RWPE1 (cell line): ENCODE data around the gene TXNDC17.
A peak's percentile ranks its signal among the peaks of the same experiment; 100 is the strongest.

ENCODE experiments used
- CTCF ChIA-PET: fragments of 350-600 bp; sonication (Branson Sonifier 250); formaldehyde crosslinking; extraction: SDS; loops from one replicate; lab custom pipeline; 2021; lab: Yijun Ruan, JAX
- POLR2A ChIA-PET: fragments of 400-600 bp; formaldehyde crosslinking; extraction: SDS; loops from one replicate; lab custom pipeline; 2020; ENCODE audit warnings: antibody characterized with exemption; ENCODE audit not compliant: low non-redundant PET; lab: Yijun Ruan, JAX
- DNase-seq: peaks from one replicate; pipeline ENCODE4 v3.0.0; 2012; ENCODE audit warnings: low spot score
- H3K27ac ChIP-seq: fragments of 450-650 bp; 2 replicates; pipeline ENCODE4 v1.5.1; 2017
- TF ChIP-seq, protein P1 (sequence below): fragments of 450-650 bp; conservative IDR thresholded peaks from 2 replicates; pipeline ENCODE4 v1.5.1; 2017; ENCODE audit warnings: low read depth, mild to moderate bottlenecking

TXNDC17 gene

DNA sequence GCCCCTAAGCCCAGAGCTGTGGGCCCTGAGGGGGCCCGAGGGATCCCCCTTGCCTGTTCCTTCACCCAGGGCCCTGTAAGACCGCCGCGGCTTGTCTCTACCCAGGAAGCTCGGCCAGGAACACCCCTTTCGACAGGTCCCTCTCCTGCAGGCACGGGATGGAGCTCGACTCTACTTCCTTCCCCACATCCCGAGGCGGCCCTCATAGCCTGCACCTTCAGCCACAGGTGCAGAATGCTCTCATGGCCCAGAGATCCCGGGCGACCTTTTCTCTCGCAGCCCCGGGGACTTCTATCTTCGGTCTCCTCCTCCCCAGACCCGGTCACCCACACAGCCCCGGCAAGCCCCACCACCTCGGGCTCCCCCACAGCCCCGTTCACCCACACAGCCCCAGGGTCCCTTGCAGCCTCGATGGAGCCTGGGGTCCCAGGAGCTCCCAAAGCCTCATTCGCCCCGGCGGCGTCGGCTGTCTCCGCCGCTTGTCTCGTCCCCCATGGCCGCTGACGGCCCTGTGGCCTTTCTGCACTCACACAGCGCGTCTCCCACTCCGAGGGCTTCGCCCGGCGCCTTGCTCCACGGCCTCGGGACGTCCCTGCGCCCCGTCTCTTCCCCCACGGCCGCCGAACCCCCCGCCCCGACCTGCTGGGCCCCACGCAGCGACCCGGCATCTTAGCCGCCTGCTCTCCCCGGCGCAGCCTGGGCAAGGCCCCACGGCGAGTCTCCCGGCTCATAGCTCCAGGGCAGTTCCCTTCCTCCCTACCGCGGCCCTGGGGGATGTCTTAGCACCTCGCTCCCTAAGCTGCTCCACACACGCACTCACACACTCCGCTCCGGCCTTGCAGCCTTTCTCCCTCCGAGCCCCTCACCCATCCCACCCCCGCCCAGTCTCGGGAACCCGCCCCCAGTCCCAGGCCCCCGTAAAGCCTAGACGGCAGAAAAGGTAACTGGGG lies 999 bp upstream of the TXNDC17 start:
- POLR2A ChIA-PET = no interaction called here
- DNase-seq = peak; percentile 25
- TF ChIP-seq, protein P1, sequence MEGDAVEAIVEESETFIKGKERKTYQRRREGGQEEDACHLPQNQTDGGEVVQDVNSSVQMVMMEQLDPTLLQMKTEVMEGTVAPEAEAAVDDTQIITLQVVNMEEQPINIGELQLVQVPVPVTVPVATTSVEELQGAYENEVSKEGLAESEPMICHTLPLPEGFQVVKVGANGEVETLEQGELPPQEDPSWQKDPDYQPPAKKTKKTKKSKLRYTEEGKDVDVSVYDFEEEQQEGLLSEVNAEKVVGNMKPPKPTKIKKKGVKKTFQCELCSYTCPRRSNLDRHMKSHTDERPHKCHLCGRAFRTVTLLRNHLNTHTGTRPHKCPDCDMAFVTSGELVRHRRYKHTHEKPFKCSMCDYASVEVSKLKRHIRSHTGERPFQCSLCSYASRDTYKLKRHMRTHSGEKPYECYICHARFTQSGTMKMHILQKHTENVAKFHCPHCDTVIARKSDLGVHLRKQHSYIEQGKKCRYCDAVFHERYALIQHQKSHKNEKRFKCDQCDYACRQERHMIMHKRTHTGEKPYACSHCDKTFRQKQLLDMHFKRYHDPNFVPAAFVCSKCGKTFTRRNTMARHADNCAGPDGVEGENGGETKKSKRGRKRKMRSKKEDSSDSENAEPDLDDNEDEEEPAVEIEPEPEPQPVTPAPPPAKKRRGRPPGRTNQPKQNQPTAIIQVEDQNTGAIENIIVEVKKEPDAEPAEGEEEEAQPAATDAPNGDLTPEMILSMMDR = no peak
- peak overlapping the region; percentile 96 for H3K27ac ChIP-seq
- CTCF ChIA-PET = interaction anchor here (0.5 kb wide), 1 partner anchor 141 kb away, joined by 4 read pairs; no protein-coding TSS in a partner anchor

DNA sequence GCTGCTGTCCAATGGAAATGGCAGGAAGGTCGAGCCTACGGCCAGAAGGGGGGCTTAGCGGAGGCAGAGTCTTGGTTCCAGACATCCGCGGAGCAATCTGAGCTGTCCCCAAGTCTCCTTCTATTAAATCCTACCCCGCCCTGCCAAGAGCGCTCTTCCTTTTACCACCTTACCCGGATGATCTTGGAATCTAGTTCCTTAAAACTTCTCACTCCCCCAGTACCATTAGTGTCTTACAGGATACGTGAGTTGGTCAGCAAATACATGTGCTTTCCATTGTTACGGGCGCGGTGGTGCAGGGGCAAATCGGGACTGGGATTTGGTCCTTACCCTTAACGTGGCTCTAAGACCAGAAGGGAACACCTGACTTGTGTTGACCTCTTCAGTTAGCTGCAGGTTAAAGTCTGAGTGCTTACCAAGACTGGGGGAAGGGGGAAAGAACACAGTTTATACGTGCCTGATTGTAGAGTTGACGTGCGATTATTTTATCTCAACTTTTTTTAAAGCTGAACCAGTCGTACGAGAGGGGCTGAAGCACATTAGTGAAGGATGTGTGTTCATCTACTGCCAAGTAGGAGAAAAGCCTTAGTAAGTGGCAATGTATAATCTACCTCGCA lies 495 bp downstream of the TXNDC17 start:
- POLR2A ChIA-PET = no interaction called here
- DNase-seq = peak; percentile 26

DNA sequence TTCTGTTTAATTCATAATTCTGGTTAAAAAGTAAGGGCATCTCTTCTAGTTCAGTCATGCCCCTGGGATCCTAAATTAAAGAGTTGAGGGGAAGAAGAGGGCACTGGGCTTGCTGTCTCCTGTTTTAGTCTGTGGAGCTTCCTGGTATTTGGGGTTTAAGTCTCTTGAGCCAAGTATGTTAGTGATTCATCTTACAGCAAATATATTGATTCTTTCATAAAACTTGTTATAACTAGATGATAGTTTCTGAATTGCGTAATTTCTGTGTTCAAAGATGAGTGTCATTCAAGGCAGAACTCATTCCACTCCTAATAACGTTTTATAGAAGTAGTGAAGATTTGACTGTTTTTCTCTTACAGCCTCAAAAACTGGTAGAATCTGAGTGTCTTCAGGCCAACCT lies 1.7 kb downstream of the TXNDC17 start:
- ChIA-PET POLR2A (no interaction called here), CTCF (interaction anchor here (1.2 kb wide), 1 partner anchor 88 kb away, joined by 3 read pairs; no protein-coding TSS in a partner anchor)
- TF ChIP-seq, protein P1 = no peak
- DNase-seq = peak; percentile 62
- no peak overlapping the region for H3K27ac ChIP-seq

More for the DNA sequence above, 495 bp downstream of the TXNDC17 start:
- CTCF ChIA-PET = no interaction called here
- peak overlapping the region; percentile 96 for H3K27ac ChIP-seq
- TF ChIP-seq, protein P1 = no peak

DNA sequence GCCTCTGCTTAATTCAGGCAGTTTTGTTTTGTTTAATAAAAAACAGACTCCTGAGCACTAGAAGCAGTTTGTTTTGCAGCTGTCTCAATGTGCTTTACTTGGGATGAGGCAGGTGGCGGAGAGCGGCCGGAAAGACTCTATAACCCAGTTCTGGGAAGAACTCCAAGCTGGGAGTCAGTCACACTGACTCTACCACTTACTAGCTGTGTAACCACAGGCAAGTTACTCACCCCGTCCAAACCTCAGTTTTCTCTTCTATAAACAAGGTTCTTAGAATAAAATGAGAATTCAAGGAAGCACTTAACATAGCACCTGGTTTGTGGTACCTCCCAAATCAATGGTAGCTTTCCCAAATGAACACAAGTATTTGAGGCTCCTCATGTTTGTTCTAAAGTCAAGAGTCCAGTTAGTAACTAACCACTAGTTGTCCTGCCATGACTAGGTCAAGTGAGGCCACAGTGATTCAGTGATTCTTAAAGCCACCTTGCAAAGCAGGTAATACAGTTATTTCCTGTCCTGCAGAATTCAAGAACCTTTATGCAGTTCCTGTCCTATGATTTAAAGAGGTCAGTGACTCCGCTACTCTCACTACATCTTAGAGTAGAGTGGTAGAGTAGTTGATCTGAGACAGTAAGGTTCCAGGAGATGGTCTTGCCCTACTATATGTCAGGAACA lies 2.7 kb downstream of the TXNDC17 start:
- DNase-seq = peak; percentile 48
- TF ChIP-seq, protein P1 = no peak
- CTCF ChIA-PET = no interaction called here
- H3K27ac ChIP-seq = no peak overlapping the region; the same call in 1 of the 2 replicates
- POLR2A ChIA-PET = no interaction called here

DNA sequence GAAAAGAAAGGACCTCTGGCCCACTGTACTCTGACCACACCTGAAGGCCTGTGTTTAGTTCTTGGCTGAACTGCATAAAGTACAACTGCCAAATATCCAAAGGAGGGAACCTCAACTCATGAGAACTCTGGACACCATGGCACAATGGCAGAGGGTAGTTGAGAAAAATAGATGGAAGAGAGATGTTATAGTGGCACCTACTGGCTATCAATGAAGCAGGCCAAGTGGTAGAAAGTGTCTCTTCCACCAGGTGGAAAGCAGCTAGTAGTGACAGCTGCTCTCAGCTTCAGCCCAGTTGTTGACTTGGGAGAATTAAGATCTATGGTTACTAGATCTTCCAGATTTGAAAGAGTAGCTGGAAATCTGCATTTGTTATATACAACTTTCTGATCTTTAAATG lies 7.3 kb downstream of the TXNDC17 start:
- ChIA-PET CTCF (interaction anchor here (0.7 to 0.9 kb wide), 2 partner anchors 10 to 31 kb away, joined by 3 read pairs; no protein-coding TSS in a partner anchor), POLR2A (no interaction called here)
- TF ChIP-seq, protein P1 = peak; percentile 31
- no peak for DNase-seq
- no peak overlapping the region for H3K27ac ChIP-seq
